ENCODE data around the gene FOXO6.

FOXO6 gene

GRCh38 chr1:41344708-41345159, 16.5 kb upstream of the FOXO6 start:
- TF ChIP-seq, protein P1, sequence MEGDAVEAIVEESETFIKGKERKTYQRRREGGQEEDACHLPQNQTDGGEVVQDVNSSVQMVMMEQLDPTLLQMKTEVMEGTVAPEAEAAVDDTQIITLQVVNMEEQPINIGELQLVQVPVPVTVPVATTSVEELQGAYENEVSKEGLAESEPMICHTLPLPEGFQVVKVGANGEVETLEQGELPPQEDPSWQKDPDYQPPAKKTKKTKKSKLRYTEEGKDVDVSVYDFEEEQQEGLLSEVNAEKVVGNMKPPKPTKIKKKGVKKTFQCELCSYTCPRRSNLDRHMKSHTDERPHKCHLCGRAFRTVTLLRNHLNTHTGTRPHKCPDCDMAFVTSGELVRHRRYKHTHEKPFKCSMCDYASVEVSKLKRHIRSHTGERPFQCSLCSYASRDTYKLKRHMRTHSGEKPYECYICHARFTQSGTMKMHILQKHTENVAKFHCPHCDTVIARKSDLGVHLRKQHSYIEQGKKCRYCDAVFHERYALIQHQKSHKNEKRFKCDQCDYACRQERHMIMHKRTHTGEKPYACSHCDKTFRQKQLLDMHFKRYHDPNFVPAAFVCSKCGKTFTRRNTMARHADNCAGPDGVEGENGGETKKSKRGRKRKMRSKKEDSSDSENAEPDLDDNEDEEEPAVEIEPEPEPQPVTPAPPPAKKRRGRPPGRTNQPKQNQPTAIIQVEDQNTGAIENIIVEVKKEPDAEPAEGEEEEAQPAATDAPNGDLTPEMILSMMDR (IDR thresholded peaks at IDR 0.05; ENCODE audit: borderline replicate concordance, control extremely low read depth, extremely low read depth, insufficient read depth, missing control alignments), result no peak
- in situ Hi-C loops (cut with MboI; ENCODE audit: low sequenced_read_pairs, unreplicated experiment), result no loop called here
- no peak for DNase-seq (ENCODE audit: low spot score)

DNA sequence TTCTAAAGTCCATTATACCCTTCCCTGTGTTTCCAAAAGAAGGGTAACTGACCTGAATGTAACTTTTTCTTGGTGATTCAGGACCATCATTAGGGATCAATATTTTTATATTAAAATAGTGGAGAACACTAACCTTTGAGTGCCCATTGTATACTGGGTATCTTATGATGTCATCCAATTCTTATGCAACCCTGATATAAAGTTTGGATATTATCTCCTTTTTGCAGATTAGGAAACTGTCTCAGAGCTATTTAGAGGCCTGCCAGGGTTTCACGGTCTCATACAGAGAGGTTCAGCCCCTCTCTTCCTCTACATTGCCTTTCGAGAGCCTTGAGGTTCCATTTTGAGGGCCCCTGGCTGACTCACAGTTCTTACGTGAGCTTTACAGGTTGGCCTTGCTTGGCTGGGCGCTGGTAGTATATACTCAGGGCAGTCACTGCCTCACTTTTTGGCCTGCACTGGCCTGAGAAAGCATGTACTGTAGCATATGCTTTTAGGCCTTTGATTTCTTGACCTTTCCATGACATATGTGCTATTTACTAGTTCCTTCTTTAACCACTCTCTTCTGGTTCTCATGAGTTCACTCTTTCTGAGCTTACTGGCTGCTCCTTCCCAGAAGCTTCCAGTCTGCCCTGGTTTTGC, 15.7 kb upstream of the FOXO6 start:
- in situ Hi-C loops (cut with MboI; ENCODE audit: low sequenced_read_pairs, unreplicated experiment), result no loop called here
- no peak for DNase-seq (ENCODE audit: low spot score)
- TF ChIP-seq, protein P1 (IDR thresholded peaks at IDR 0.05; ENCODE audit: borderline replicate concordance, control extremely low read depth, extremely low read depth, insufficient read depth, missing control alignments), result no peak

DNA sequence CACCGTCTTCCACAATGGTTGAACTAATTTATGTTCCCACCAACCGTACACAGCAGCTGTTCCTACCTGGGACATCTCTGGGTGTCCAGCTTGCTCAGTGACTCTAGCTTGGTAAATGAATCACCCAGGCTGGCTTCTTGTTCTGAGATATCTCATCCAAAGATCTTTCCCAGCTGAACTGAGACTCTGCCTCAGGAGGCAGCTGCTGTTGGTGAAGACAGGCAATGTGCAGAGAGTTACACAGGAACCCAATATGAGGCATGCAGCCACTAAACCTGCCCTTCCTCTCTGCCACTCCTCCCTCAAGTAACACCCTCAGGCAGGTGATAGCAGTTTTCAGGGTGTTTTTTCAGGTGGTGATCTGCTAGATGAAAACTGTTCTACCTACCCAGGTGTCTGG, 14.0 kb upstream of the FOXO6 start:
- in situ Hi-C loops (cut with MboI; ENCODE audit: low sequenced_read_pairs, unreplicated experiment), result no loop called here
- TF ChIP-seq, protein P1 (IDR thresholded peaks at IDR 0.05; ENCODE audit: borderline replicate concordance, control extremely low read depth, extremely low read depth, insufficient read depth, missing control alignments), result no peak
- no peak for DNase-seq (ENCODE audit: low spot score)

- TF ChIP-seq, protein P1 (IDR thresholded peaks at IDR 0.05; ENCODE audit: borderline replicate concordance, control extremely low read depth, extremely low read depth, insufficient read depth, missing control alignments), result no peak
- DNase-seq (ENCODE audit: low spot score), result no peak
- in situ Hi-C loops (cut with MboI; ENCODE audit: low sequenced_read_pairs, unreplicated experiment), result no loop called here
Observed at GRCh38 chr1:41348394-41348793, 12.8 kb upstream of the FOXO6 start.

DNA sequence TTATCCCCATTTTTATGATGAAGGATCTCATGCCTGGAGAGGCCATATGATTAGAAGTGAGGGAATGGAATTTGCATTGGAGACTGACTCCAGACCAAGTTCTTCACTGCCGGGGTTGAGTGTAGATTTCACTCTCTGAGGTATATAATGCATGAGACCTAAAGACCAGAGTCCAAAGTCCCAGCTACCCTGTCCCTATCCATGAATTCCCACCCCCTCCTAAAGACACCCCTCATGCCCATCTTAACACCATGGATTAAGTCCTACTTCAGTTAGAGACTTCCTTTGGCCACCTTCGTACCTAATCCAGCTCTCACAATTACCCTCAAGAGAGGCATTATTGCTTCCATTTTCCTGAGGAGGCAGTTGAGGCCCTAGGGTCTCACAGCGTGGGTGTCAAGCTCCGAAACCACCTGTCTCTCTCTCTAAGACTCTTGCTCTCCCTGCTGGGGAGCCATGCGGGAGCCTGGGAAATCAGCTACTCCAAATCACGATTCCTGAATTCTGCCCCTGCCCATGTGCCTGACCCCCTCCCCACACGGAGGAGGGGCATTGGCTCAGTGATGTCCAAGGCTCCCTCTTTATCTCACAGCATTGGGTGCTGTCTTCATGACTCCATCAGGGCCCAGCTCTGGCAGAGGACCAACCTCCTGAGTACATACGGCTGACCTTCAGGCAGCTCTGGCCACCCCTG, 11.7 kb upstream of the FOXO6 start:
- TF ChIP-seq, protein P1 (IDR thresholded peaks at IDR 0.05; ENCODE audit: borderline replicate concordance, control extremely low read depth, extremely low read depth, insufficient read depth, missing control alignments), result no peak
- DNase-seq (ENCODE audit: low spot score), result no peak
- in situ Hi-C loops (cut with MboI; ENCODE audit: low sequenced_read_pairs, unreplicated experiment), result no loop called here

- in situ Hi-C loops (cut with MboI; ENCODE audit: low sequenced_read_pairs, unreplicated experiment), result no loop called here
Observed at GRCh38 chr1:41350055-41350378, 11.2 kb upstream of the FOXO6 start.

More at GRCh38 chr1:41350055-41350378, 11.2 kb upstream of the FOXO6 start:
- TF ChIP-seq, protein P1 (IDR thresholded peaks at IDR 0.05; ENCODE audit: borderline replicate concordance, control extremely low read depth, extremely low read depth, insufficient read depth, missing control alignments), result no peak
- DNase-seq (ENCODE audit: low spot score), result no peak
